HG03196 (cell line): ENCODE measurements around the gene SLCO1C1.

Source experiments
- ATAC-seq: cut with Tn5 transposase; IDR thresholded peaks from one replicate; pipeline ENCODE4 v1.9.1; 2021; ENCODE audit not compliant: unreplicated experiment

Gene SLCO1C1

GRCh38 chr12:20798554-20798953 lies 103.4 kb downstream of the SLCO1C1 start:
- ATAC-seq = no peak

DNA sequence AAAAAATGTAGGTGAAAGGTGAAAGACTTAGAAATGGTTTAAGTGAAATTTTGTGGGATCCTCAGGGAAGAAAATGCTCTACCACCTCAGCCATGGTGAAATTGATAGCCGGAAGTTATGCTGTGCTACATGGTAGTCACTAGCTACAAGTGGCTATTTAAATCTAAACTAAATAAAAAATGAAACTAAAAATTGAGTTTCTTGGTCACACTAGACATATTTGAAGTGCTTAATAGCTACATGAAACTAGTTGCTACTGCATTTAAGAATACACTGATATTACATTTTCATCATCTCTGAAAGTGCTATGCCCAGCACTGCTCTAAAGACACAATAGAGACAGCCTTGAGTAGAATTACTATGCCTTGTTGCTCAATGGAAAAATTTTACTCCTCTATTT lies 105.0 kb downstream of the SLCO1C1 start:
- no peak for ATAC-seq

DNA sequence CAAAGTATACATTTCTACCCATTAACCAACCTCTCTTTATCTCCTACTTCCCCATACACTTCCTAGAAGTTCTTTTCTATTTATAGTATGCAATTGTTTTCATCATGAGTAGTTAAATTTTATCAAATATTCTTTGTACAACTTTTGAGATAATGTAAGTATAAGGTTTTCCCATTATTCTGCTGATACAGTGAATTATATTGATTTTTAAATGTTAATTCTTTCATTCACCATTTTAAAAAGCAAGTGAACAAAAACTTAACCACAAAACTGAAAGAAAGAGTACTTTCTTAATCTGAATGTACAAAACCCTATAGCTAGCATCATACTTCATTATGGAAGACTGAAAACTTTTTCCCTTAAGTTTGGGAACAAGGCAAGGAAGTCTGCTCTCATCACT lies 105.9 kb downstream of the SLCO1C1 start:
- ATAC-seq = no peak
